Loucy (cell line): ENCODE data around the gene NUDT3.

Experiments used
- H2AFZ ChIP-seq: fragments of 200-600 bp; sonication (generic); 2 replicates; pipeline ENCODE4 v1.6.0; 2016; ENCODE audit warnings: antibody characterized with exemption, mild to moderate bottlenecking, low read length, moderate library complexity
- H3F3A ChIP-seq: fragments of 200-600 bp; 2 replicates; pipeline ENCODE4 v1.6.0; 2016; ENCODE audit warnings: antibody characterized with exemption, low read depth, mild to moderate bottlenecking
- H3K27me3 ChIP-seq: fragments of 200-600 bp; sonication (generic); 2 replicates; pipeline ENCODE4 v1.6.1; 2014; ENCODE audit warnings: low read length, mild to moderate bottlenecking; ENCODE audit not compliant: insufficient read depth, poor library complexity, severe bottlenecking
- H3K36me3 ChIP-seq: fragments of 200-600 bp; sonication (generic); 2 replicates; pipeline ENCODE4 v1.6.1; 2016; ENCODE audit warnings: low read length; ENCODE audit not compliant: insufficient read depth
- H3K4me1 ChIP-seq: fragments of 200-600 bp; sonication (generic); 2 replicates; pipeline ENCODE4 v1.5.1; 2014; ENCODE audit warnings: low read length, mild to moderate bottlenecking; ENCODE audit not compliant: insufficient read depth, poor library complexity, severe bottlenecking
- H3K4me2 ChIP-seq: fragments of 200-600 bp; sonication (generic); 2 replicates; pipeline ENCODE4 v1.6.0; 2014; ENCODE audit warnings: antibody characterized with exemption, low read length, low read depth, mild to moderate bottlenecking; ENCODE audit not compliant: poor library complexity, severe bottlenecking
- H3K4me3 ChIP-seq: fragments of 200-600 bp; sonication (generic); 2 replicates; pipeline ENCODE4 v1.5.1; 2014; ENCODE audit warnings: low read length, mild to moderate bottlenecking, mixed read lengths; ENCODE audit not compliant: poor library complexity, severe bottlenecking
- H3K79me2 ChIP-seq: fragments of 200-600 bp; sonication (generic); 2 replicates; pipeline ENCODE4 v1.6.1; 2014; ENCODE audit warnings: low read length; ENCODE audit not compliant: insufficient read depth
- H3K9ac ChIP-seq: fragments of 200-600 bp; sonication (generic); 2 replicates; pipeline ENCODE4 v1.6.0; 2014; ENCODE audit warnings: mild to moderate bottlenecking, low read depth, low read length, moderate library complexity; ENCODE audit not compliant: poor library complexity, severe bottlenecking
- H3K9me2 ChIP-seq: fragments of 200-600 bp; sonication (generic); replicated peaks from 2 replicates; pipeline ENCODE4 v1.6.1; 2016; ENCODE audit warnings: low read depth, low read length, mixed read lengths
- H3K9me3 ChIP-seq: fragments of 200-600 bp; sonication (generic); 2 replicates; pipeline ENCODE4 v1.6.1; 2014; ENCODE audit warnings: mild to moderate bottlenecking, antibody characterized with exemption, low read length, low read depth; ENCODE audit not compliant: insufficient read depth
- H4K20me1 ChIP-seq: fragments of 200-600 bp; sonication (generic); 2 replicates; pipeline ENCODE4 v1.6.0; 2014; ENCODE audit warnings: antibody characterized with exemption, low read length, mild to moderate bottlenecking; ENCODE audit not compliant: insufficient read depth, poor library complexity, severe bottlenecking
- CTCF ChIP-seq: fragments of 200-600 bp; sonication (generic); conservative IDR thresholded peaks from 2 replicates; pipeline ENCODE4 v1.5.1; 2014; ENCODE audit warnings: mild to moderate bottlenecking, antibody characterized with exemption, low read length
- EZH2phosphoT487 ChIP-seq: fragments of 200-600 bp; IDR thresholded peaks from 2 replicates; pipeline ENCODE4 v1.6.1; 2018; ENCODE audit warnings: antibody characterized with exemption, mild to moderate bottlenecking, moderate library complexity, borderline replicate concordance

NUDT3 gene

DNA sequence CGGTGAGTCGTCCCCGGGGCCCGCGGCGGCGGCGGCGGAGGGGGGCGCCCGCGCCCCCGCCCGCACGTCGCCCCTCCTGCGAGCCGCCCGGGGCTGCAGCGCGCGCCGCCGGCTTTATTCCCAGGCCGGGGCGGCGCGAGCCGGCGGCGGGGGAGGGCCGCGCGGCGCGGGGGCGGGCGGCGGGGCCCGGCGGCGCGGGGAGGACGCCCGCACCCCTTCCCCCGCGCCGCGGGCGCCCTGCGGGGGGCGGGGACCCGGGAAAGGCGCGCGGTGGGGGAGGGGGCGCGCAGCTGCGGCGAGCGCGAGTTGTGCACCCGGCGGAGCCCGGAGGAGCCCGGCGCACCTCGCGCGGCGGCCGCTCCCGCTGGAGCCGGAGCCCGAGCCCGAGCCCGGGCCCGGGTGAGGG lies 155.2 kb downstream of the NUDT3 start:
- peaks cover 49% of the 10 kb centered on the region for H3K79me2 ChIP-seq
- peak overlapping the region; percentile 93 for H2AFZ ChIP-seq
- peak overlapping the region; percentile 100 for H3K9ac ChIP-seq
- TF ChIP-seq CTCF (no peak), EZH2phosphoT487 (no peak)
- H3K4me1 ChIP-seq = peaks cover 32% of the 10 kb centered on the region
- H3K9me3 ChIP-seq = no peaks in the 10 kb centered on the region
- H3K27me3 ChIP-seq = no peaks in the 10 kb centered on the region
- H3K4me2 ChIP-seq = peak overlapping the region; percentile 84
- H3F3A ChIP-seq = 0 out of 2 replicates have a peak, but pooled peaks cover 6% of the 10 kb centered on the region
- peak overlapping the region; percentile 80 for H3K4me3 ChIP-seq
- H4K20me1 ChIP-seq = peaks cover 39% of the 10 kb centered on the region
- H3K36me3 ChIP-seq = peaks cover 18% of the 10 kb centered on the region; the same call in 1 of the 2 replicates
- no peaks in the 10 kb centered on the region for H3K9me2 ChIP-seq

GRCh38 chr6:34236443-34237315 lies 155.8 kb downstream of the NUDT3 start, which contains the start of gene HMGA1:
Gene HMGA1, plus strand, starts transcription at chr6:34236873. Its CDS starts 3,908 bp downstream, at chr6:34240781.
- no peak for TF ChIP-seq EZH2phosphoT487
- no peak for TF ChIP-seq CTCF
- Histone ChIP-seq H2AFZ (peak within 1 kb of the TSS; percentile 93), H3K36me3 (peaks cover 11% of the 10 kb centered on the region; the same call in 1 of the 2 replicates), H3K4me2 (peak within 1 kb of the TSS; percentile 84), H3K9ac (peak within 1 kb of the TSS; percentile 100), H3K27me3 (no peaks in the 10 kb centered on the region), H3K4me3 (peak within 1 kb of the TSS; percentile 80), H3K79me2 (peaks cover 42% of the 10 kb centered on the region), H3F3A (0 out of 2 replicates have a peak, but pooled peaks cover 6% of the 10 kb centered on the region), H3K9me2 (no peaks in the 10 kb centered on the region), H3K4me1 (peaks cover 29% of the 10 kb centered on the region), H4K20me1 (peaks cover 34% of the 10 kb centered on the region), H3K9me3 (no peaks in the 10 kb centered on the region)

DNA sequence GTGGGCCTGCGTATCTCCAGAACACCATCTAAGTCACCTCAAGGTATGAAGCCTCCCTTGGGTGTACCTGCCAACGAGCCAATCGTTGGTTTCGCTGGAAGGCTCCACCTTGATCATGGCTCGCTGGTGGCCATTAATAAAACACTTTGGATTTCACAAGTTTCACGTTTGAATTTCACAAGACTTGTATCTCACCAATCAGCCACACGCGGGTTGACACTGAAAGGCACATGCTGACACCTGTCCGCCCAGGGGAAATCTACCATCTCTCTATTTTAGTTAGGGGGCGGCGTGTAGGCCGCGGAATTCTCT lies 156.4 kb downstream of the NUDT3 start:
- no peaks in the 10 kb centered on the region for H3K27me3 ChIP-seq
- H3K9ac ChIP-seq = peak overlapping the region; percentile 61
- H2AFZ ChIP-seq = peak overlapping the region; percentile 75
- TF ChIP-seq EZH2phosphoT487 = no peak
- H3K79me2 ChIP-seq = peaks cover 36% of the 10 kb centered on the region
- peak overlapping the region; percentile 84 for H3K4me2 ChIP-seq
- H4K20me1 ChIP-seq = peaks cover 29% of the 10 kb centered on the region
- H3K9me3 ChIP-seq = no peaks in the 10 kb centered on the region
- H3K4me1 ChIP-seq = peaks cover 29% of the 10 kb centered on the region
- peak overlapping the region; percentile 73 for H3K4me3 ChIP-seq
- 0 out of 2 replicates have a peak, but pooled peaks cover 6% of the 10 kb centered on the region for H3F3A ChIP-seq
- H3K9me2 ChIP-seq = no peaks in the 10 kb centered on the region
- peaks cover 5% of the 10 kb centered on the region; the same call in 1 of the 2 replicates for H3K36me3 ChIP-seq
